H1 (cell line): ENCODE results near the gene PDE3A. TPM values are rescaled to one million over a fixed set of nuclear protein-coding genes. Genes with fewer than 3 reads are reported as not detected.

Experiments
- CHD7 ChIP-seq: fragments of 300-600 bp; sonication (generic); IDR thresholded peaks from 2 replicates; pipeline ENCODE4 v1.7.1; 2012; ENCODE audit warnings: low read length, moderate library complexity, mild to moderate bottlenecking, inconsistent platforms; ENCODE audit not compliant: insufficient replicate concordance
- polyA plus RNA-seq, 7 experiments: library from polyadenylated mRNA; depleted of rRNA in 3 of 7; stranded (reverse) in 5 of 7; unstranded in 2 of 7; fragments of >200 nt in 5 of 7; fragments of 200-250 nt in 2 of 7; gene quantifications; 1 replicate in 5 of 7; 2 replicates in 1 of 7; 4 replicates in 1 of 7; pipeline versions ENCODE4 v1.2.1 to v1.2.3, GENCODE V29; 2011 to 2013; ENCODE audit warnings: missing spikeins in 2 of 7, mixed read lengths in 2 of 7
- total RNA-seq: library from RNA; stranded (reverse); fragmentation: NEBNext Ultra II Directional; extraction: Animal tissue kit (Norgen Biotek cat#: 25700); gene quantifications from 2 replicates; pipeline ENCODE4 v1.2.1, GENCODE V29; 2021

PDE3A gene
- total and polyA plus RNA-seq, 2 of the 8 experiments (the other 6 are each of a cell fraction or from before 2014, with no cell fraction given) = 1.4 to 3.4 TPM

DNA sequence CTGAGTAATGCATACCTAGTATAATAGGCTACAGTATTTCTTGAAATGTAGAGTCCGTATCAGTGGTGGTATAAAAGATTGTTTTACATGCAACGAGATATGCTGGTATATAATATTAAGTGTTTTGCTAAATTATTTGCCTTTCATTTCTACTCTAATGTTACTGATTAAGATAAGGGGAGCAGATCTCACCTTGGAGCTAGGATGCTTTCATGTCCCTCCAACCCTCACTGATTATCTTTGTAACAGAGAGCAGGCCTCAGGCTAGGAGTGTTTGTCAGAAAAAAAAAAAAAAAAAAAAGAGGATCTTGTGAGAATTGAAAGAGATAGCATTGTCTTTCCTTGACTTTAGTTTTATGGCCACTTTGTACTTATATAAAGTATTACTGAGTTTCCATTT, 92.6 kb downstream of the PDE3A start (continued):
- TF ChIP-seq CHD7 = no peak
